Kidney (tissue), 14 donors: Measurements from ENCODE around the gene ZNF318. TPM values are rescaled to one million over a fixed set of nuclear protein-coding genes. Genes with fewer than 3 reads are reported as not detected.

Experiments used
- DNase-seq, 5 donors: peaks; one replicate each; pipeline ENCODE4 v3.0.0-alpha.2; 2013 to 2020
- FAIRE-seq: peaks from 2 replicates; lab custom pipeline; 2012; peaks lifted over from hg19 to GRCh38; lab: Jason Lieb, UNC
- H3K27ac ChIP-seq, 2 donors: one replicate each; pipeline ENCODE4 v1.7.0; 2013; ENCODE audit warnings: low read depth in 2 of 2, low read length in 2 of 2, inconsistent platforms in 1 of 2
- H3K27me3 ChIP-seq: one replicate; pipeline ENCODE4 v1.7.1; 2013; ENCODE audit warnings: low read length, inconsistent platforms; ENCODE audit not compliant: control insufficient read depth, insufficient read depth
- H3K36me3 ChIP-seq, 3 donors: one replicate each; pipeline versions ENCODE4 v1.7.0 to v1.7.1; 2013; ENCODE audit warnings: low read length in 3 of 3, control low read depth in 1 of 3, inconsistent platforms in 1 of 3; ENCODE audit not compliant: insufficient read depth in 3 of 3, control insufficient read depth in 2 of 3
- H3K4me1 ChIP-seq, 3 donors: one replicate each; pipeline versions ENCODE4 v1.7.0 to v1.7.1; 2013; ENCODE audit warnings: low read length in 3 of 3, inconsistent platforms in 1 of 3, low read depth in 1 of 3; ENCODE audit not compliant: control insufficient read depth in 2 of 3, insufficient read depth in 2 of 3
- H3K4me3 ChIP-seq, 3 donors: one replicate each; pipeline versions ENCODE4 v1.7.0 to v1.8.1; 2013; ENCODE audit warnings: low read length in 3 of 3, control low read depth in 1 of 3, inconsistent platforms in 1 of 3
- H3K9ac ChIP-seq, 3 donors: one replicate each; pipeline versions ENCODE4 v1.7.0 to v1.7.1; 2013; ENCODE audit warnings: low read length in 3 of 3, control low read depth in 1 of 3, inconsistent platforms in 1 of 3
- H3K9me3 ChIP-seq, 3 donors: one replicate each; pipeline versions ENCODE4 v1.7.0 to v1.7.1; 2013; ENCODE audit warnings: low read length in 3 of 3, control low read depth in 1 of 3, inconsistent platforms in 1 of 3; ENCODE audit not compliant: control insufficient read depth in 2 of 3, insufficient read depth in 1 of 3
- CTCF ChIP-seq: IDR thresholded peaks from 3 replicates; pipeline ENCODE4 v1.5.1; 2012; ENCODE audit warnings: mild to moderate bottlenecking, moderate library complexity, borderline replicate concordance; ENCODE audit not compliant: insufficient read depth; ENCODE audit errors: extremely low read depth
- intact Hi-C: fragments of 100-400 bp; cut with DNase I; formaldehyde crosslinking; loops from one replicate; pipeline ENCODE4 v1.11.1; 2022
- polyA plus RNA-seq: library from polyadenylated mRNA; stranded (reverse); fragments of 350-450 nt; fragmentation: Illumina TruSeq; extraction: RNeasy Lipid Tissue Mini Kit (QIAGEN cat#74804); gene quantifications from one replicate; pipeline ENCODE4 v1.2.3, GENCODE V29; 2014; ENCODE audit warnings: low read depth, low replicate concordance; ENCODE audit not compliant: insufficient read depth
- total RNA-seq: library from RNA; stranded (reverse); fragmentation: NEBNext Ultra II Directional; extraction: Animal tissue kit (Norgen Biotek cat#: 25700); gene quantifications from one replicate; pipeline ENCODE4 v1.2.1, GENCODE V29; 2021
- donor health status: control.
- donor health status: control.
- donor health status: control.
- donor health status: control.
- donor health status: control.
- donor health status: DM: yes; HTN: yes; CAD: no.
- donor health status: Normal renal cell carcinoma (clear cell type).

The ZNF318 gene
- total and polyA plus RNA-seq, 2 donors from 2014 or later: 5.5 to 13.9 TPM

- Histone ChIP-seq H3K27me3 (no peaks in the 10 kb centered on the region), H3K27ac (no peak overlapping the region), H3K9ac (no peak overlapping the region), H3K4me1 (no peaks in the 10 kb centered on the region), H3K36me3 (no peaks in the 10 kb centered on the region), H3K9me3 (no peaks in the 10 kb centered on the region), H3K4me3 (no peak overlapping the region)
- FAIRE-seq: no peak
- intact Hi-C loops: loop anchor here (10.0 kb wide), 1 partner anchor 67 kb away; no protein-coding TSS in a partner anchor
- DNase-seq: no peak
- no peak for TF ChIP-seq CTCF
Observed at GRCh38 chr6:43331891-43332290, 37.6 kb downstream of the ZNF318 start.

- FAIRE-seq: no peak
- intact Hi-C loops: loop anchor here (10.0 kb wide), 1 partner anchor 67 kb away; no protein-coding TSS in a partner anchor
- Histone ChIP-seq H3K4me3 (no peak overlapping the region), H3K4me1 (no peaks in the 10 kb centered on the region), H3K27me3 (no peaks in the 10 kb centered on the region), H3K36me3 (no peaks in the 10 kb centered on the region), H3K9me3 (no peaks in the 10 kb centered on the region), H3K27ac (no peak overlapping the region), H3K9ac (no peak overlapping the region)
- DNase-seq: no peak
- TF ChIP-seq CTCF: no peak
Observed at GRCh38 chr6:43331470-43331869, 38.0 kb downstream of the ZNF318 start.

- no peak for TF ChIP-seq CTCF
- Histone ChIP-seq H3K4me1 (no peaks in the 10 kb centered on the region), H3K27ac (peak overlapping the region; percentile 18 to 32), H3K9ac (no peak overlapping the region), H3K36me3 (no peaks in the 10 kb centered on the region), H3K4me3 (no peak overlapping the region), H3K27me3 (no peaks in the 10 kb centered on the region), H3K9me3 (no peaks in the 10 kb centered on the region)
- DNase-seq: no peak
- FAIRE-seq: no peak
- intact Hi-C loops: no loop called here
Observed at GRCh38 chr6:43328528-43328927, 40.9 kb downstream of the ZNF318 start.

- FAIRE-seq: no peak
- TF ChIP-seq CTCF: no peak
- no peaks in the 10 kb centered on the region for H3K27me3 ChIP-seq
- intact Hi-C loops: no loop called here
- H3K36me3 ChIP-seq: no peaks in the 10 kb centered on the region
- DNase-seq: no peak
- H3K4me3 ChIP-seq: no peak overlapping the region
- no peaks in the 10 kb centered on the region for H3K4me1 ChIP-seq
- H3K9me3 ChIP-seq: no peaks in the 10 kb centered on the region
- no peak overlapping the region for H3K27ac ChIP-seq
- H3K9ac ChIP-seq: no peak overlapping the region
Observed at GRCh38 chr6:43325876-43326275, 43.6 kb downstream of the ZNF318 start.
